ENCODE results near the gene TMEM270.

GRCh38 chr7:73876361-73876760 lies 15.4 kb downstream of the TMEM270 start:
- TF ChIP-seq EZH2phosphoT487 (IDR thresholded peaks at IDR 0.05) (no peak), EZH2 (IDR thresholded peaks at IDR 0.05) (no peak)

Measured in neural progenitor cell (in vitro differentiated cells).